Activated CD8-positive, alpha-beta memory T cell treated with anti-CD3 and anti-CD28 coated beads for 36 hours (primary cell): Measurements from ENCODE around the gene RPRD2. TPM values are rescaled to one million over a fixed set of nuclear protein-coding genes. Genes with fewer than 3 reads are reported as not detected.

ENCODE experiments used
- CTCF ChIA-PET: fragments of 350-600 bp; sonication (Branson Sonifier 250); formaldehyde crosslinking; loops from one replicate; lab custom pipeline; 2021; ENCODE audit warnings: antibody characterized with exemption; lab: Charles Lee
- POLR2A ChIA-PET: fragments of 350-600 bp; sonication (Branson Sonifier 250); formaldehyde crosslinking; loops from one replicate; lab custom pipeline; 2021; ENCODE audit warnings: antibody characterized with exemption; lab: Charles Lee
- total RNA-seq, 2 experiments: library from RNA; stranded (reverse); gene quantifications; one replicate each; pipeline ENCODE4 v1.2.3, GENCODE V29; 2021

RPRD2 gene
- total RNA-seq, 2 experiments from 2014 or later: 20.1 to 20.4 TPM

DNA sequence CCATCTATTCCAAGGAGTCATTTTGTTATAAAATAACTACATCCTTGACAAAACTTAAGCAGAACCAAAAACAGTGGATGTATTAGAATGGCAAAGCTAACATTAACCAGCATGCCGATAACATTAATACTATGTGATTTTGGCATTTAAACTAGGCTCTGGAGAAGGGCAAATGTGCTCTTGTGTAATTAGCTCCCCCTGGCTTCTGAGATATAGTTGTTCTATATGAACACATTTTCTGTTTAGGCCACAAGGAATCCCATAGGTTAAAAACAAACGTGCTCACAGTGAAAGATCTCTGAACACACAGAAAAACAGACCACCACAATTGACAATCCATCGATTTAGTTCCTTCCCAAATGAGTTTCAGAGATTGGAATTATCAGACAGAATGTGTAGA is 65.9 kb downstream of the RPRD2 start:
- ChIA-PET POLR2A (interaction anchor here (0.6 kb wide), 1 partner anchor 79 kb away, joined by 6 read pairs; no protein-coding TSS in a partner anchor), CTCF (interaction anchor here (0.8 to 1.5 kb wide), 2 partner anchors 17 to 54 kb away, joined by 3 read pairs; no protein-coding TSS in a partner anchor)

DNA sequence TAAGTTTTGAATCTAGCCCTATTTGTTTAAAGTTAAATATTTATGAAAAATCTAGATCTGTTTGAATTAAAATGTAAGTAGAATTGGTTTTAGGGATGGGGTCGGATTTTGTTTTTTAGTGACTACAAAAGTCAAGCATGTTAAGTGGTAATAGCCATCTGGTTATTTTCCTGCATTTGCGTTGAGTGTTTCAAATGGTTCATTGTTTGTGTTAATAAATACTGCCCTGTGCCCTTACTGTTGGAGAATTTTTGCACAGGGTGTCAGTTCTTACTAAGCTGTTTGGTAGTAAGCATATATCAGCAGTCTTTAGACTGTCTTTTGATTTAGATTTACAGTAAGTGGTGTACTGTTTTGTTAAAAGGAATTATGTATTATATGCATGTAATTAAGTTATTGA is 77.2 kb downstream of the RPRD2 start:
- POLR2A ChIA-PET: interaction anchor here (0.6 kb wide), 1 partner anchor 208 kb away, joined by 3 read pairs; no protein-coding TSS in a partner anchor
- CTCF ChIA-PET: interaction anchor here (1.1 kb wide), 1 partner anchor 13 kb away, joined by 3 read pairs; no protein-coding TSS in a partner anchor

DNA sequence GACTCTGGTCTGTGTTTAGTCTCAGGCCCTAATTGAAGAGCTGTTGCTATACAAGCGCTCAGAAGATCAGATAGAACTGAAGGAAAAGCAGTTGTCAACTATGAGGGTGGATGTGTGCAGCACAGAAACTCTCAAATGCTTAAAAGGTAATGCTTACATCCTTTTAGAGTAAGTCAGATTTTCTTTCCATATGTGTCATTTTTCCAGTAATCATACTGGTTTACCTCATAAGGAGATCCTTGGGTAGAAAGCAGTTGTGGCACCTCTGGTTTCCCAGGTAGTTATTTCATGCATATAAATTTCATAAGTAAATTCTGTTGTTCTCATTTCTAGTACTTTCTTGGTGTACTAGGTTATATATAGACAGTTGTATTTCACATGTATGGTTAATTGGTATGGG is 80.3 kb downstream of the RPRD2 start:
- ChIA-PET CTCF (no interaction called here), POLR2A (interaction anchor here (0.6 kb wide), 1 partner anchor 14 kb away, joined by 3 read pairs; no protein-coding TSS in a partner anchor)

DNA sequence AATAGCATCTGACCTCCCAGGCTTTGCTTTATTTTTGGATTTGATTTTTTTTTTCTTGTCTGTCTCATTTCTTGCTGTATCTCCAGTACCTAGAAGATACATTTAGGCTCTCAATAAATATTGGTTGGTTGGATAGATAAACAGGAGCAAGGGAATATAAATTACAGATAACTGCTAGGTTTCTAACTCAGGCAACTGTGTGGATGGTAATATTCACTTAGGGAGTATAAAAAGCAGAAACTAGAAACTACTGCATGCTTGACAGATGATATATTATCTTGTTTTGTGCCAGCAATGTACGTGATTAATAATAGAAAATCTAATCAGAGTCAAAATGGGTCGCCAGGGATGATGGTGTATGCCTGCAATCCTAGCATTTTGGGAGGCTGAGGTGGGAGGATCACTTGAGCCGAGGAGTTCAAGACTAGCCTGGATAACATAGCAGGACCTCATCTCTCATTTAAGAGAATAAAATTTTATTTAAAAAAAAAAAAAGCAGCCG is 92.2 kb downstream of the RPRD2 start:
- ChIA-PET CTCF (no interaction called here), POLR2A (no interaction called here)

DNA sequence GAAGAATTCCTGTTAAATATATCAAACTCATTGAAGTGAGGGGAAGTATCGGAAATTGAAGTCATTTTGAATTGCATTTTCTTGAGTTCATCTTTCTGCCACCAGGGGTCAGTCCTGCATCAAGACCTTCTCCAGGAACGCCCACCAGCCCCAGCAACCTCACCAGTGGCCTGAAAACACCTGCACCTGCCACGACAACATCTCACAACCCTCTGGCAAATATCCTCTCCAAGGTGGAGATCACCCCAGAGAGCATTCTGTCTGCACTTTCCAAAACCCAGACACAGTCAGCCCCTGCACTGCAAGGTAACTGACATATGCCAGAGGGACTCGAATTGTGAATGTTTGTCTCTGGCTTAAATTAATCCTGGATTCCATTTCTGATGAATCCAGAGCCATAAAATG is 100.5 kb downstream of the RPRD2 start:
- ChIA-PET CTCF (interaction anchor here (1.0 kb wide), 1 partner anchor 50 kb away, joined by 3 read pairs; no protein-coding TSS in a partner anchor), POLR2A (interaction anchor here (0.7 kb wide), 1 partner anchor 129 kb away, joined by 3 read pairs; no protein-coding TSS in a partner anchor)

DNA sequence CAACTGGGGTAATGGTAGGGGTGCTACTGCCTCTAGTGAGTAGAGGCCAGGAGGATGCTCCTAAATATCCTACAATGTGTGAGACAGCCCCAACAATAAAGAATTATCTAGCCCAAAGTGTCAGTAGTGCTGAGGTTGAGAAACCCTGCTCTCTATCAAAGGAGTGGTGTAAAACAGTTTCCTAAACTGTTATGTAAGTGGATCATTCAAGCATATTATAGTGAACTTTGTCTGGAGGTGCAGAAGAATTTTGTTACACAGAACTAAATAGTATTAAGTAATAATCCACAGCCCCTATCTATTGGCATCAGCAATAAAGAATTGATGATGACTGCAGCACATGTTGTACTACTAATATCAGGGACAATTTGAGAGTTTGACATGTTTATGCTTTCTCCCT is 103.0 kb downstream of the RPRD2 start:
- POLR2A ChIA-PET: no interaction called here

DNA sequence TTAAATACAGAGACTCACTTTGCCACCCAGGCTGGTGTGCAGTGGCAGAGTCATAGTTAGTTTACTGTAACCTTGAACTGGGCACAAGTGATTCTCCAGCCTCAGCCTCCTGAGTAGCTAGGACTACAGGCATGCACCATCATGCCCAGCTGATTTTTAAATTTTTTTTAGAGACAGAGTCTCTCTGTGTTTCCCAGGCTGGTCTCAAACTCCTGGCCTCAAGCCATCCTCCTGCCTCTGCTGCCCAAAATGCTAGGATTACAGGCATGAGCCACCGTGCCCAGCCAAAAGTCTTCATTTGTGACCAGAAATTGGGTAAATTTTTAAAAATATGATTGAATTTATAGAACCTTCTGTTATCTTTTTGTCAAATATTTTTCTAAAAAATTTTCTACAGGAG is 105.3 kb downstream of the RPRD2 start:
- CTCF ChIA-PET: no interaction called here
- POLR2A ChIA-PET: interaction anchor here (1.3 kb wide), 1 partner anchor 15 kb away, joined by 4 read pairs; no protein-coding TSS in a partner anchor

More for the DNA sequence above, 103.0 kb downstream of the RPRD2 start:
- CTCF ChIA-PET: no interaction called here

DNA sequence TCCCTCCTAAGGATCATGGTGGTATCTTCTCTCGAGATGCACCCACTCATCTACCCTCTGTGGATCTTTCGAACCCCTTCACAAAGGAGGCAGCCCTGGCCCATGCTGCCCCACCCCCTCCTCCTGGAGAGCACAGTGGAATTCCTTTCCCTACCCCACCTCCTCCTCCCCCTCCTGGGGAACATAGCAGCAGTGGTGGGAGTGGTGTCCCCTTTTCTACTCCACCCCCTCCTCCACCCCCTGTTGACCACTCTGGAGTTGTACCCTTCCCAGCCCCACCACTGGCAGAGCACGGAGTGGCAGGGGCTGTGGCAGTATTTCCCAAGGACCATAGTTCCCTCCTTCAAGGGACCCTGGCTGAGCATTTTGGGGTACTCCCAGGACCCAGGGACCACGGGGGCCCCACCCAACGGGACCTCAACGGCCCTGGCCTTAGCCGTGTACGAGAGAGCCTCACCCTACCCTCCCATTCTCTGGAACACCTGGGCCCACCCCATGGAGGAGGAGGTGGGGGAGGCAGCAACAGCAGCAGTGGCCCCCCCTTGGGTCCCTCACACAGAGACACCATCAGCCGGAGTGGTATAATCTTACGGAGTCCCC is 108.8 kb downstream of the RPRD2 start:
- ChIA-PET CTCF (no interaction called here), POLR2A (no interaction called here)

DNA sequence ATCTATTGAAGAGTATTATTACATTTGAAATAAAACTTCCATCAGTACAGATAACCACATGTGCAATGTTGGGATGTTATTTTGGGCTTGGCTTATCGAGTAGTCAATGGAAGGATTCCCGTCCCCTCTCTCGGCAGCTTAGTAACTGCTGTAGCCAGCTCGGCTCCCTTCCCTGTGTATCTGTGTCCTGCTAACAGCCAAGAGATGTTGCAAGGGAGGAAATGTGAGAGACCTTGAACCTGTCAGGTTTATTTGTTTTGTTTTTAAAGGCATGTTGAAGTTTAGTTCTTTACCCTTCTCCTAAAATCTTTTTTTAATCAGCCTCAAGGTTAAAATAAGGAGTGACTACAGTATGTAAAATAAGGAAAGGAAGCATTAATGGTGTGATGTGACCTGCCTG is 109.7 kb downstream of the RPRD2 start:
- POLR2A ChIA-PET: no interaction called here

DNA sequence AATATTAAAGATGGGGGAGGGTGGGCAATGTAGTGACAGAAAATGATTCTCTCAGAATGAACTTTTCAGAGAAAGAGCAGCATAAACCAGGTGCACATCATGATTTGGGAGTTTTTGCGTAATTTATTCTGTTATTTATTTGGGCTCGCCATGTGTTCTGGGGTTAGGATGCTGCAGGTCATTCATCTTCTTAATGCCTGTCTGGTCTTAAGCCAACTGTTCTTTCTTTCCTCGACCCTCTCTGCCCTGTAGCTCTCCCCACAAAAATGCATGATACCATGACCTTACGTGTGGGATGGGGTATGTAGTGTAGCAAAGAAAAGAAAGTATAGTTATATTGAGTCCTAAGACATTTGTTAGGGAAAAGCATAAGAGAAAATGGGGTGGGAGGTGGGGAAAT is 110.9 kb downstream of the RPRD2 start:
- POLR2A ChIA-PET: no interaction called here

More for the DNA sequence above, 109.7 kb downstream of the RPRD2 start:
- CTCF ChIA-PET: interaction anchor here (0.9 kb wide), 1 partner anchor 59 kb away, joined by 3 read pairs; no protein-coding TSS in a partner anchor

DNA sequence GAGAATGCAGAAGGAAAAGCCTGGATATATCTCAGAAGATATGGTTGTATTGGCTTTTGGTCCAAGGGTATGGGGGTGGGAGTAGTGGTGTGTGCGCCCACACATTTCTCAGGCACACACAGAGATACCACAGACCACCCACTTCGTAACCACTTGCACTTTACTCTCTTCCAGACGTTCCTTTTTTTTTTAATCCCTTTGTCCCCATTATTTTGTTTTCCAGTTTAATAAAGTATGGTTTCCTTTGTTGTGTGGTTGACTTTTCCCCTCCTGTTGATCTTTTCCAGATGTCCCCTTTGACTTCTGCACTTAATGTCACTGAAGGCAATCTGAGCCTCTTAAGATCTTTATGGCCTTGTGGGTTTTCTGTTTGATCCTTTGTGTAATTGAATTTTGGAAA is 112.8 kb downstream of the RPRD2 start:
- ChIA-PET POLR2A (no interaction called here), CTCF (no interaction called here)

More for the DNA sequence above, 110.9 kb downstream of the RPRD2 start:
- CTCF ChIA-PET: no interaction called here

DNA sequence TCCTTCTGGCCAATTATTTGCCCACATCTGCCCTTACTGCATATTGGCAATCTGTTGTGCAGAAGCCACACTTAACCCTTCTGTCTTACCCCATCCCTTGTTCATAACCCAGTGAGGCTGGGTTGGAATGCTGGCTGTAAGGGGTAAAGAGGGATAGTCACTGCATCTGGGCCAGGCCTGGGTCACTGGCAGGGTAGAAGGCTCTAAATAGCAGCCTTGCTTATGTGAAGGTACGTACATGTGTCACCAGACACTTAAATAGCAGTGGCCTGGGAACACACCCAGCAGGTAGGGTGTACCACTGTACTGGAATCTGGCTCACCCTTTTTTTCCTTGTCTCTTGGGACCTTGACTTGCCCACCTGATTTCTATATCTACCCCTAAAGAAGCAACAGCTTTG is 113.4 kb downstream of the RPRD2 start:
- ChIA-PET POLR2A (no interaction called here), CTCF (no interaction called here)

DNA sequence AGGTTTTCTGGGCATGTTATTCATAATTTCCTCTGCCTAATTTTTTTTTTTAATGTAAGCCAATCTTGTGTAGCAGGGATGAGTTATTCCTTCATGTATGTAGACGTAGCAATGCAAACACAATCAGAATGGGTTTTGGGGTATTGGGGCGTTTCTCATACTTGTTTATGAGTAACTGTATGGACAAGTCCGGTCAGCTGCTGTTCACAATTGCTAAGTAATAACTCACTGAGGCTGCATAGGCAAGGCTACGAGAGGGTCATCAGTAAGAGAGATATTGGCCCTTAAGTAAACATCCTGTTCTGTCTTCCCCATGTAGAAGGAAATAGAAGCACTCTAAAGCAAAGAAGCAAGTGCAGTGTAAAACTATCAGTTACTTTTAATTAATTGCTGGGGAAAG is 113.8 kb downstream of the RPRD2 start:
- POLR2A ChIA-PET: no interaction called here

DNA sequence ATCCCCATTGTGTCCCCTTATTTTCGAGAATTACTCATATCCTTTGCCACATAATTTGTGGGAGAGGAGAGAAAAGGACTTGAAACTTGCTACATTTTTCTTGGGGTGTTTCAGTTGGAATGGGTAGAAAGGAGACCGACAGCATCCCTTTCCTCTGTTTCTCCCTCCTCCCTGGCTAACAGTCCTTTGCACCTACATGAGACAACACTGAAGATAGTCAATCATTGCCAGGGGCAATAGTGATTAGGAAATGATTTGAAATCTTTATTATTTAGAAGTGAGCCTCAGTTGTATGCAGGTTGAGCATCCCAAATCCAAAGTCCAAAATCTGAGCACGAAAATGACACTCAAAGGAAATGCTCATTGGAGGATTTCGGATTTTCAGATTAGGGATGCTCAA is 115.4 kb downstream of the RPRD2 start:
- POLR2A ChIA-PET: no interaction called here
- CTCF ChIA-PET: no interaction called here

More for the DNA sequence above, 113.8 kb downstream of the RPRD2 start:
- CTCF ChIA-PET: no interaction called here

DNA sequence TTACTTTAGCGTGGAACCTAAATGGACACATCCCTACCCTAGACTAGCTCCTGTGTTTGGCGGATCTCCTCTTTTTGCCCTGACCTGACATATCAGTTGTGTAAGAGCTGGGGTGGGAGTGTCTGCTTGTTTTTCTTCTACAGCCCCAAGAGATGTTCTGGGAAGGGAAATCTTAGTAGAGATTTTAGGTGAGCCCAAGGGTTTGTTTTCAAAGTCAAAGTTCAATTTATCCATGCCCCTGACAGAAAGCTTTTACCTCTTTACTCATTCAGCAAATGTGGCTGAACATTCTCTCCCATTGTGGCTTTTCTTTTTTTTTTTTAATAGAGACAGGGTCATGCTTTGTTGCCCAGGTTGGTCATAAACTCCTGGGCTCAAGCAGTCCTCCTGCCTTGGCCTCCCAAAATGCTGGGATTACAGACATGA is 116.0 kb downstream of the RPRD2 start:
- CTCF ChIA-PET: no interaction called here

DNA sequence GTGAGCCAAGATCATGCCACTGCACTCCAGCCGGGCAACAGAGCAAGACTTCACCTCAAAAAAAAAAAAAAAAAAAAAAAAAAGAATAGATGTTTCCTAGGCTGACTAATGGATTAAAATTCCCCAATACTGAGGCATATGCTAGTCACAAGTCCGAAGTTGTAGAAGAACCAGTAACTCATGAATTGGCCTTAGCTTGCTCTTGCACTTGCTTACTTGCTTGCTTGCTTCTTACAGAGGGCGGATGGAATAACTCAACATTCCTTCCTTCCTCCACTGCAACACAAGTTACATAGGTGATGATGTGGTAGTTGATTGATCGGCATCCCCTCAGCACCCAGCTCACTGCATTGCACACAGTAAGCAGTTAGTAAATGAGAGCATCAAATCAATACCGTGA is 120.5 kb downstream of the RPRD2 start:
- ChIA-PET POLR2A (interaction anchor here (0.6 to 1.6 kb wide), 2 partner anchors 16 to 234 kb away, joined by 4 to 10 read pairs; no protein-coding TSS in a partner anchor), CTCF (interaction anchor here (0.6 to 1.6 kb wide), 2 partner anchors 54 to 110 kb away, joined by 3 read pairs; no protein-coding TSS in a partner anchor)

More for the DNA sequence above, 116.0 kb downstream of the RPRD2 start:
- POLR2A ChIA-PET: no interaction called here

DNA sequence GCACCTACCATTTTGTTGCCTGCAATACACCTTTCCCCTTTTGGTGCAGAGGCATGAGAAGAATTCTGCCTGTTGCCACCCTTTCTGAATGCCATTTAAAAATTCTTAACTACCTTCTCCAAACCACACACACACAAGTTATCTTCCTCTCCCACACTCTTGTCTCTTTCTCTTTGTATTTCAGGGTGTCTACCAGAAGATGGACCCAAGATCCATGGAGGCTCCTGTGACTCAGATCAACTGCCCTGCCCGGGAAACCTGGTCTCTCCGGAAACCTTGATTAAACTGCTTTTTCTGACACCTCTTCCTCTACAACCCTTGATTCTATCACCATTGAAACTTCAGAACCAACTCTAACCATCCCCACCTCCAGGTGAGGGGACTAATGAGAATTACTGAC is 120.9 kb downstream of the RPRD2 start:
- POLR2A ChIA-PET: interaction anchor here (1.6 kb wide), 1 partner anchor 16 kb away, joined by 4 read pairs; no protein-coding TSS in a partner anchor

DNA sequence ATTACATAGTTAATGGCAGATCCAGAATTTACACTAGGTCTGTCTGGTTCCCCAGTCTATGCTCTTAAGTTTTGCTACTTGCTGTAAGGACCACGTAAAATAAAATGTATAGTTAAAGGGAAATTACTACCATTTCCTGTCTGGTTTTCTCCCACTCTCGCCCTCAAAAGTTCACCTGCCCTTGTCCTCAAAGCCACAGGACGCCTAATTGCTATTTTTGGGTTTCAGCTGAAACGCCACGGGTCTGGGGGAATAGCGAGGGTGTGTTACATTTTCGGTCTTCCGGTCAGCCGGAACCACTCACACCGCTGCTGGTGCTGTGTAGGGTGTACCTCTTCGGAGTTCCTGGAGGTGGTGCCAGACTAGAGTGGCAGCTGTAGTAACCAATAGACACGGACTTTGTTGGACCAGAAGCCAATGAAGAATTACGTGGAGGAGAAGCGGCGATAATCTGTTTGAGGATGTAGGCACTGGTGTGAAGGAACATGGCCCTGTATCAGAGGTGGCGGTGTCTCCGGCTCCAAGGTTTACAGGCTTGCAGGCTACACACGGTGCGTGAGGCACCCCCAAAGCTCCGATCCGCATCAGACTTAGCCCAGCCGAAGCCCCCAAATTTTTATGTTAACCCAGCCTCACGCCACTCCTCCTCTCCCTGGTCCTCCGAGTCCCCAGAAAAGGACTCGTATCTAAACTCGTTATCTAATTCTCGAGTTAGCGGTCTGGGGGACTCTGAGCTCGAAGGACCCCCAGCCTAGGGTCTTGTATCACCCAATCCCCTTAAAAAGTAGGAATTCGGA is 123.2 kb downstream of the RPRD2 start, which contains the start of gene TARS2:
TARS2 (plus strand) TSS at position 454 of the 797 bp plus-strand sequence; CDS start at position 486, 32 bp downstream.
- ChIA-PET CTCF (interaction anchor here (0.5 to 1.5 kb wide), 5 partner anchors 10 to 491 kb away, joined by 3 to 4 read pairs (median 3); no protein-coding TSS in a partner anchor), POLR2A (interaction anchor here (0.7 to 1.7 kb wide), 6 partner anchors 25 to 123 kb away, joined by 3 to 7 read pairs (median 3); partner anchors contain the start of genes ADAMTSL4, FALEC and RPRD2)

More for the DNA sequence above, 120.9 kb downstream of the RPRD2 start:
- CTCF ChIA-PET: interaction anchor here (1.6 kb wide), 1 partner anchor 55 kb away, joined by 3 read pairs; no protein-coding TSS in a partner anchor

DNA sequence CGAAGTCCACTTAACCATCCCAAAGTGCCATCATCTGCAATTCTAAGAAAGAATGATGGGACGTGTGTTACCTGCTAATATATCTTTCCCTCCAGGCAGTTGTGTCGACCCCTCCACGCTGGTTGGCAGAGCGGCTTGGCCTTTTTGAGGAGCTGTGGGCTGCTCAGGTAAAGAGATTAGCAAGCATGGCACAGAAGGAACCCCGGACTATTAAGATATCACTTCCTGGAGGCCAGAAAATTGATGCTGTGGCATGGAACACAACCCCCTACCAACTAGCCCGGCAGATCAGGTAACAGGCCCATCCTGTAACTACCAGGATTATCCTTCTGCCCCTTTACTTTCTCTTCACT is 123.8 kb downstream of the RPRD2 start:
- ChIA-PET CTCF (interaction anchor here (1.3 to 1.5 kb wide), 3 partner anchors 10 to 72 kb away, joined by 3 to 4 read pairs (median 3); no protein-coding TSS in a partner anchor), POLR2A (interaction anchor here (0.9 to 1.7 kb wide), 3 partner anchors 27 to 80 kb away, joined by 3 to 7 read pairs (median 3); partner anchors contain the start of gene FALEC)
